Tibial nerve (tissue), 4 donors: Measurements from ENCODE around the gene NLE1. TPM values are rescaled to one million over a fixed set of nuclear protein-coding genes. Genes with fewer than 3 reads are reported as not detected.
A peak's percentile ranks its signal among the peaks of the same experiment; 100 is the strongest.

ENCODE experiments used
- DNase-seq, 2 donors: peaks; one replicate each; pipeline ENCODE4 v3.0.0-alpha.2; 2019; ENCODE audit warnings: low spot score in 2 of 2
- H3K27ac ChIP-seq, 4 donors: fragments of 200-600 bp; sonication (generic) in 3 of 4; one replicate each; pipeline ENCODE4 v1.5.1; 2017 to 2019; ENCODE audit warnings: mild to moderate bottlenecking in 1 of 4
- H3K27me3 ChIP-seq, 2 donors: fragments of 200-600 bp; sonication (generic) in 1 of 2; one replicate each; pipeline versions ENCODE4 v1.5.1 to v1.6.0; 2017 to 2019
- H3K36me3 ChIP-seq, 3 donors: fragments of 200-600 bp; sonication (generic); one replicate each; pipeline ENCODE4 v1.5.1; 2018 to 2019
- H3K4me1 ChIP-seq, 4 donors: fragments of 200-600 bp; sonication (generic) in 3 of 4; one replicate each; pipeline ENCODE4 v1.5.1; 2017 to 2019
- H3K4me3 ChIP-seq, 4 donors: fragments of 200-600 bp; sonication (generic) in 3 of 4; one replicate each; pipeline ENCODE4 v1.5.1; 2017 to 2019; ENCODE audit warnings: mild to moderate bottlenecking in 1 of 4, moderate library complexity in 1 of 4
- H3K9me3 ChIP-seq, 4 donors: fragments of 200-600 bp; sonication (generic) in 3 of 4; one replicate each; pipeline ENCODE4 v1.5.1; 2017 to 2019
- CTCF ChIP-seq, 5 experiments: fragments of 200-600 bp in 3 of 5; fragments of 450-650 bp in 2 of 5; sonication (generic) in 3 of 5; IDR thresholded peaks; one replicate each; pipeline ENCODE4 v1.5.1; 2016 to 2019; ENCODE audit warnings: antibody characterized with exemption in 5 of 5, mild to moderate bottlenecking in 3 of 5, moderate library complexity in 2 of 5
- EP300 ChIP-seq, 2 donors: sonication (generic); formaldehyde crosslinking; IDR thresholded peaks; one replicate each; pipeline ENCODE4 v1.6.1; 2017; ENCODE audit warnings: antibody characterized with exemption in 2 of 2, mild to moderate bottlenecking in 1 of 2
- POLR2A ChIP-seq, 2 donors: fragments of 450-650 bp; IDR thresholded peaks; one replicate each; pipeline ENCODE4 v1.6.1; 2017; ENCODE audit warnings: antibody characterized with exemption in 2 of 2, mild to moderate bottlenecking in 2 of 2, moderate library complexity in 2 of 2
- WGBS, 2 donors: methylation state at CpG; one replicate each; pipeline ENCODE4 v1.1.5; 2018; 5-methylcytosine and 5-hydroxymethylcytosine counted together
- total RNA-seq, 4 donors: library from RNA; depleted of rRNA; stranded (reverse); fragments of >200 nt; gene quantifications; one replicate each; pipeline ENCODE4 v1.1.0, GENCODE V29; 2016

Gene NLE1
- total RNA-seq, 4 donors from 2014 or later, result 10.4 to 32.1 (median 17.1) TPM

- H3K4me3 ChIP-seq, result peak overlapping the region; percentile 58 to 99 (median 94)
- peak overlapping the region; percentile 64 to 98 (median 96) for H3K27ac ChIP-seq
- H3K36me3 ChIP-seq, result no peaks in the 10 kb centered on the region
- peaks cover 0 to 23% (median 9%) of the 10 kb centered on the region in 4 donors for H3K4me1 ChIP-seq
- TF ChIP-seq CTCF (IDR thresholded peaks at IDR 0.05) (no peak), EP300 (IDR thresholded peaks at IDR 0.05) (peak in 1 of 2 donors; percentile 23), POLR2A (IDR thresholded peaks at IDR 0.05) (no peak)
- H3K9me3 ChIP-seq, result no peaks in the 10 kb centered on the region
- DNase-seq, result peak in 1 of 2 donors; percentile 26
- WGBS, 2 donors, result 0 to 1% methylated on average over 23 to 26 of the region's 26 CpGs
- no peaks in the 10 kb centered on the region for H3K27me3 ChIP-seq
Measured at GRCh38 chr17:35088356-35088880, 53.7 kb downstream of the NLE1 start.

GRCh38 chr17:35087731-35088355, 54.3 kb downstream of the NLE1 start:
- H3K4me1 ChIP-seq, result peaks cover 0 to 23% (median 9%) of the 10 kb centered on the region in 4 donors
- DNase-seq, result peak in 1 of 2 donors; percentile 14
- 25 to 30% methylated on average over 9 of the region's 9 CpGs for WGBS, 2 donors
- H3K27ac ChIP-seq, result peak overlapping the region; percentile 64 to 98 (median 96)
- H3K4me3 ChIP-seq, result peak overlapping the region; percentile 58 to 99 (median 94)
- no peaks in the 10 kb centered on the region for H3K36me3 ChIP-seq
- TF ChIP-seq POLR2A (IDR thresholded peaks at IDR 0.05), result no peak
- no peak for TF ChIP-seq CTCF (IDR thresholded peaks at IDR 0.05)
- no peak for TF ChIP-seq EP300 (IDR thresholded peaks at IDR 0.05)
- H3K9me3 ChIP-seq, result no peaks in the 10 kb centered on the region
- no peaks in the 10 kb centered on the region for H3K27me3 ChIP-seq

- 91 to 94% methylated on average over 8 of the region's 8 CpGs for WGBS, 2 donors
- TF ChIP-seq CTCF (IDR thresholded peaks at IDR 0.05), result no peak
- TF ChIP-seq POLR2A (IDR thresholded peaks at IDR 0.05), result no peak
- no peak for TF ChIP-seq EP300 (IDR thresholded peaks at IDR 0.05)
- H3K4me3 ChIP-seq, result peak overlapping the region in 1 of 4 donors; percentile 89
- H3K36me3 ChIP-seq, result no peaks in the 10 kb centered on the region
- H3K27me3 ChIP-seq, result no peaks in the 10 kb centered on the region
- DNase-seq, result no peak
- peak overlapping the region in 2 of 4 donors; percentile 96 to 98 for H3K27ac ChIP-seq
- peaks cover 0 to 26% (median 9%) of the 10 kb centered on the region in 4 donors for H3K4me1 ChIP-seq
- H3K9me3 ChIP-seq, result no peaks in the 10 kb centered on the region
Measured at GRCh38 chr17:35086931-35087573, 55.1 kb downstream of the NLE1 start.

GRCh38 chr17:35086164-35086563, 55.9 kb downstream of the NLE1 start:
- no peak for DNase-seq
- no peak overlapping the region for H3K27ac ChIP-seq
- no peak for TF ChIP-seq EP300 (IDR thresholded peaks at IDR 0.05)
- no peak for TF ChIP-seq CTCF (IDR thresholded peaks at IDR 0.05)
- TF ChIP-seq POLR2A (IDR thresholded peaks at IDR 0.05), result no peak
- H3K27me3 ChIP-seq, result no peaks in the 10 kb centered on the region
- no peaks in the 10 kb centered on the region for H3K9me3 ChIP-seq
- peaks cover 0 to 34% (median 13%) of the 10 kb centered on the region in 4 donors for H3K4me1 ChIP-seq
- no peaks in the 10 kb centered on the region for H3K36me3 ChIP-seq
- 94 to 96% methylated on average over 8 of the region's 8 CpGs for WGBS, 2 donors
- no peak overlapping the region for H3K4me3 ChIP-seq

GRCh38 chr17:35084987-35085386, 57.1 kb downstream of the NLE1 start:
- Histone ChIP-seq H3K27me3 (no peaks in the 10 kb centered on the region), H3K4me1 (peaks cover 0 to 34% (median 13%) of the 10 kb centered on the region in 4 donors), H3K27ac (no peak overlapping the region), H3K9me3 (no peaks in the 10 kb centered on the region), H3K4me3 (no peak overlapping the region), H3K36me3 (no peaks in the 10 kb centered on the region)
- no peak for DNase-seq
- TF ChIP-seq POLR2A (IDR thresholded peaks at IDR 0.05), result no peak
- WGBS, 2 donors, result 86 to 88% methylated on average over 2 of the region's 2 CpGs
